ENCODE results near the gene AGBL1. TPM values are rescaled to one million over a fixed set of nuclear protein-coding genes. Genes with fewer than 3 reads are reported as not detected.

The AGBL1 gene
- total RNA-seq, 1 experiment from 2014 or later: not detected

DNA sequence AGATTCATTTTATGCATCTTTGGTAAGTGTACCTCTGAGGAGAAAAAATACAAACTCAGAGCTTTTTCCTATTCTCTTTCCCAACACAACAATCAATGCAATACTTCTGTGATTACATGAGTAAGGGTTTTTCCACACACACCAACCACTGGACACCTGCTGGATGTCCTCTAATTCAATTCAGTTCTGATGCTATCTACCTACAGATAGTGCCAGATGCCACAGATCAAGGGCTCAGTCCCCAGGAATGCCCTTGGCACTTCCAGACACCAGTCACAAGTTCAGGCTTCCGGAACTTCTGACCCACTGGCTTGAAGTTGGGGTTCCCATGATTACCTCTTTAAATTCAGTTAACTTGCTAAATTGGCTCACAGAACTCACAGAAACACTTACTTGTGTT is 511.5 kb downstream of the AGBL1 start:
- H3K4me2 ChIP-seq (ENCODE audit: insufficient read depth, insufficient read length, low read length): no peak overlapping the region
- H2BK15ac ChIP-seq (ENCODE audit: low read depth, low read length): no peak overlapping the region
- no peak for TF ChIP-seq CTCF (conservative IDR thresholded peaks at IDR 0.05)
- H2BK12ac ChIP-seq (ENCODE audit: insufficient read length, low read depth, low read length): no peak overlapping the region
- H3K27me3 ChIP-seq (ENCODE audit: insufficient read depth, low read length): no peaks in the 10 kb centered on the region
- no peak overlapping the region for H2BK20ac ChIP-seq (ENCODE audit: low read depth, low read length, poor library complexity, severe bottlenecking)
- no peaks in the 10 kb centered on the region for H3K79me2 ChIP-seq (ENCODE audit: insufficient read depth, low read length)
- H3K27ac ChIP-seq (ENCODE audit: insufficient read length, low read depth, low read length): peak overlapping the region; percentile 32
- WGBS (ENCODE audit: extremely low coverage, insufficient read length, low lambda C conversion rate): no CpG with 5 or more reads among the region's 1 CpG
- H3K18ac ChIP-seq (ENCODE audit: insufficient read length, low read depth, low read length): no peak overlapping the region
- no peak overlapping the region for H4K8ac ChIP-seq (replicated peaks; ENCODE audit: insufficient read length, low read depth, low read length)
- Mint-ChIP-seq H3K36me3 (ENCODE audit: insufficient read depth in 1 of 3, low read depth in 3 of 3) (peaks cover 17 to 45% (median 24%) of the 10 kb centered on the region in 3 experiments), H3K9me3 (peaks cover 30 to 42% of the 10 kb centered on the region in 2 experiments), H3K4me1 (peaks cover 39 to 41% of the 10 kb centered on the region in 2 experiments), H3K27ac (peak overlapping the region in 1 of 3 experiments; percentile 29; a peak in 2 of 7 replicates), H3K27me3 (ENCODE audit: low read depth) (no peaks in the 10 kb centered on the region; the same call in 1 of the 2 replicates), H3K4me3 (no peak overlapping the region)
- no peaks in the 10 kb centered on the region for H3K79me1 ChIP-seq (ENCODE audit: insufficient read depth, low read depth, low read length, poor library complexity, severe bottlenecking)
- no peak overlapping the region for H3K14ac ChIP-seq (ENCODE audit: insufficient read depth, low read length)
- H4K20me1 ChIP-seq (ENCODE audit: control insufficient read depth, insufficient read depth, insufficient read length): no peaks in the 10 kb centered on the region
- H4K91ac ChIP-seq (ENCODE audit: insufficient read length, low read depth, low read length): no peak overlapping the region
- H3T11ph ChIP-seq (ENCODE audit: low read length): no peak overlapping the region
- no peaks in the 10 kb centered on the region for H3K9me3 ChIP-seq (ENCODE audit: control insufficient read depth, low read depth, low read length)
- no peak overlapping the region for H3K4ac ChIP-seq (ENCODE audit: low read depth, low read length)
- DNase-seq: no peak
- no peak overlapping the region for H3K23ac ChIP-seq (ENCODE audit: insufficient read length, low read depth, low read length)
- H3K56ac ChIP-seq (ENCODE audit: insufficient read length, low read depth, low read length): no peak overlapping the region
- H4K5ac ChIP-seq (ENCODE audit: insufficient read length, low read depth, low read length): no peak overlapping the region
- no peak overlapping the region for H2AFZ ChIP-seq (ENCODE audit: low read length)
- no peak overlapping the region for H2BK120ac ChIP-seq (ENCODE audit: low read depth, low read length, poor library complexity, severe bottlenecking)
- H3K9ac ChIP-seq (ENCODE audit: extremely low read depth, insufficient read length, low read length): no peak overlapping the region
- no peak overlapping the region for H2AK5ac ChIP-seq (ENCODE audit: insufficient read length, low read length)
- no peak overlapping the region for H2BK5ac ChIP-seq (ENCODE audit: insufficient read length, low read length)
- no peaks in the 10 kb centered on the region; the same call in 1 of the 2 replicates for H3K4me1 ChIP-seq (ENCODE audit: insufficient read depth, low read length)
- no peaks in the 10 kb centered on the region for H3K23me2 ChIP-seq (ENCODE audit: insufficient read length, low read depth, low read length, poor library complexity, severe bottlenecking)

All from H9 (cell line).